ENCODE measurements around the gene YLPM1.

GRCh38 chr14:74737753-74738325 lies 25.3 kb upstream of the YLPM1 start:
- TF ChIP-seq GATA3 (IDR thresholded peaks at IDR 0.05; ENCODE audit: low read depth, low read length) (no peak), GATA2 (IDR thresholded peaks at IDR 0.05; ENCODE audit: low read depth, low read length) (no peak)

Measured in SH-SY5Y (cell line).